Progenitor cell of endocrine pancreas (in vitro differentiated cells): ENCODE results near the gene SDCBP2. TPM values are rescaled to one million over a fixed set of nuclear protein-coding genes. Genes with fewer than 3 reads are reported as not detected.

Source experiments
- DNase-seq: peaks from one replicate; pipeline ENCODE4 v3.0.0; 2021; ENCODE audit warnings: low spot score; ENCODE audit not compliant: unreplicated experiment
- H3K27ac Mint-ChIP-seq: 2 replicates; pipeline ENCODE4 v1.8.0; 2021; ENCODE audit warnings: mild to moderate bottlenecking, moderate library complexity, mixed read lengths
- H3K27me3 Mint-ChIP-seq: 2 replicates; pipeline ENCODE4 v1.8.0; 2021; ENCODE audit warnings: mixed read lengths
- H3K36me3 Mint-ChIP-seq: 2 replicates; pipeline ENCODE4 v1.8.0; 2022; ENCODE audit warnings: mixed read lengths; ENCODE audit not compliant: insufficient read depth
- H3K4me1 Mint-ChIP-seq: 2 replicates; pipeline ENCODE4 v1.8.0; 2021; ENCODE audit warnings: low read depth, mixed read lengths
- H3K4me3 Mint-ChIP-seq: 2 replicates; pipeline ENCODE4 v1.8.0; 2021; ENCODE audit warnings: low read depth, mild to moderate bottlenecking, moderate library complexity, mixed read lengths
- H3K9me3 Mint-ChIP-seq: 2 replicates; pipeline ENCODE4 v1.8.0; 2021; ENCODE audit warnings: low read depth, mixed read lengths
- CTCF ChIP-seq: fragments of 200-600 bp; sonication (generic); IDR thresholded peaks from one replicate; pipeline ENCODE4 v1.5.0; 2021; ENCODE audit warnings: antibody characterized with exemption, mild to moderate bottlenecking; ENCODE audit not compliant: unreplicated experiment
- total RNA-seq: library from RNA; stranded (reverse); gene quantifications from 2 replicates; pipeline ENCODE4 v1.2.1, GENCODE V29; 2021

SDCBP2 gene
- total RNA-seq, 1 donor from 2014 or later, result 2.0 TPM

GRCh38 chr20:1267161-1267560 is 61.8 kb downstream of the SDCBP2 start:
- Mint-ChIP-seq H3K4me3 (peak overlapping the region; percentile 76), H3K4me1 (peaks cover 8% of the 10 kb centered on the region), H3K36me3 (no peaks in the 10 kb centered on the region), H3K27me3 (peaks cover 10% of the 10 kb centered on the region), H3K9me3 (no peaks in the 10 kb centered on the region), H3K27ac (no peak overlapping the region)
- TF ChIP-seq CTCF, result no peak
- no peak for DNase-seq

- Mint-ChIP-seq H3K9me3 (no peaks in the 10 kb centered on the region), H3K4me3 (peak within 1 kb of the TSS; percentile 76), H3K27ac (peak within 1 kb of the TSS; percentile 71), H3K4me1 (peaks cover 8% of the 10 kb centered on the region), H3K27me3 (peaks cover 10% of the 10 kb centered on the region), H3K36me3 (no peaks in the 10 kb centered on the region)
- TF ChIP-seq CTCF, result peak; percentile 26
- DNase-seq, result peak; percentile 34
Measured at GRCh38 chr20:1266167-1266973, 62.6 kb downstream of the SDCBP2 start, which contains the start of gene SNPH. TSS of gene SNPH (plus strand) at chr20:1266294. CDS start at chr20:1296240, 29,946 bp downstream.

GRCh38 chr20:1265916-1266166 is 63.1 kb downstream of the SDCBP2 start:
- no peak for DNase-seq
- H3K27me3 Mint-ChIP-seq, result peaks cover 10% of the 10 kb centered on the region
- H3K36me3 Mint-ChIP-seq, result no peaks in the 10 kb centered on the region
- no peak for TF ChIP-seq CTCF
- peak overlapping the region; percentile 76 for H3K4me3 Mint-ChIP-seq
- H3K4me1 Mint-ChIP-seq, result peaks cover 8% of the 10 kb centered on the region
- peak overlapping the region; percentile 71 for H3K27ac Mint-ChIP-seq
- H3K9me3 Mint-ChIP-seq, result no peaks in the 10 kb centered on the region

GRCh38 chr20:1265226-1265915 is 63.6 kb downstream of the SDCBP2 start:
- H3K4me3 Mint-ChIP-seq, result peak overlapping the region; percentile 76
- no peaks in the 10 kb centered on the region for H3K9me3 Mint-ChIP-seq
- TF ChIP-seq CTCF, result no peak
- DNase-seq, result no peak
- H3K27ac Mint-ChIP-seq, result no peak overlapping the region
- H3K36me3 Mint-ChIP-seq, result no peaks in the 10 kb centered on the region
- H3K27me3 Mint-ChIP-seq, result peaks cover 10% of the 10 kb centered on the region
- peaks cover 8% of the 10 kb centered on the region for H3K4me1 Mint-ChIP-seq

GRCh38 chr20:1264727-1265126 is 64.2 kb downstream of the SDCBP2 start:
- H3K4me1 Mint-ChIP-seq, result peaks cover 8% of the 10 kb centered on the region
- no peak for TF ChIP-seq CTCF
- no peaks in the 10 kb centered on the region for H3K36me3 Mint-ChIP-seq
- H3K9me3 Mint-ChIP-seq, result no peaks in the 10 kb centered on the region
- H3K27ac Mint-ChIP-seq, result no peak overlapping the region
- peaks cover 10% of the 10 kb centered on the region for H3K27me3 Mint-ChIP-seq
- H3K4me3 Mint-ChIP-seq, result peak overlapping the region; percentile 76
- no peak for DNase-seq
